Large intestine (tissue), 3 donors: ENCODE measurements around the gene ZBED6. TPM values are rescaled to one million over a fixed set of nuclear protein-coding genes. Genes with fewer than 3 reads are reported as not detected.
"Not testable (repeated sequence)": the region's sequence is repeated elsewhere in the genome, so short reads cannot be mapped to it uniquely, and the experiment has no call there.

ENCODE experiments used
- DNase-seq, 2 donors: peaks; one replicate each; pipeline versions ENCODE4 v3.0.0 to v3.0.0-alpha.2; 2013
- H3K27ac ChIP-seq: one replicate; pipeline ENCODE4 v1.5.1; 2013; ENCODE audit warnings: low read length
- H3K27me3 ChIP-seq: 2 replicates; pipeline ENCODE4 v1.6.1; 2013; ENCODE audit warnings: low read length; ENCODE audit not compliant: control insufficient read depth, insufficient read depth
- H3K36me3 ChIP-seq: 2 replicates; pipeline ENCODE4 v1.6.1; 2013; ENCODE audit warnings: low read length; ENCODE audit not compliant: control insufficient read depth, insufficient read depth
- H3K4me1 ChIP-seq: one replicate; pipeline ENCODE4 v1.6.1; 2013; ENCODE audit warnings: low read length; ENCODE audit not compliant: control insufficient read depth, insufficient read depth
- H3K4me3 ChIP-seq: one replicate; pipeline ENCODE4 v1.5.1; 2013; ENCODE audit warnings: low read length
- H3K9me3 ChIP-seq: one replicate; pipeline ENCODE4 v1.6.1; 2013; ENCODE audit warnings: mild to moderate bottlenecking, low read depth, low read length, moderate library complexity; ENCODE audit not compliant: control insufficient read depth
- WGBS: methylation state at CpG from one replicate; pipeline ENCODE4 v1.1.5; 2013; ENCODE audit warnings: low lambda C conversion rate; ENCODE audit not compliant: insufficient coverage; 5-methylcytosine and 5-hydroxymethylcytosine counted together
- polyA plus RNA-seq: library from polyadenylated mRNA; unstranded; fragments of 120-200 nt; gene quantifications from one replicate; pipeline ENCODE4 v1.2.1, GENCODE V29; 2013

ZBED6 gene
- polyA plus RNA-seq, 1 donor, result 18.6 TPM

DNA sequence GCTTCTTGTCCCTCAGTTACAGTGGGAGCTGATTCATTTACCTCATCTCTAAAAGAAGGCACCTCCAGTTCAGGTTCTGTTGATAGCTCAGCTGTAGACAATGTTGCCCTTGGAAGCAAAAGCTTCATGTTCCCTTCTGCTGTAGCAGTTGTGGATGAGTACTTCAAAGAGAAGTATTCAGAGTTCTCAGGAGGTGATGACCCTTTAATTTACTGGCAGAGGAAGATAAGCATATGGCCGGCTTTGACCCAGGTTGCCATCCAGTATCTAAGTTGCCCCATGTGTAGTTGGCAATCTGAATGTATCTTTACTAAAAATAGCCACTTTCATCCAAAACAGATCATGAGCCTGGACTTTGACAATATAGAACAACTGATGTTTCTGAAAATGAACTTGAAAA lies 4.5 kb downstream of the ZBED6 start:
- Histone ChIP-seq H3K4me3 (no peak overlapping the region), H3K4me1 (peaks cover 13% of the 10 kb centered on the region), H3K36me3 (peaks cover 39% of the 10 kb centered on the region), H3K27me3 (no peaks in the 10 kb centered on the region), H3K27ac (no peak overlapping the region), H3K9me3 (no peaks in the 10 kb centered on the region)
- WGBS, result no CpG with 5 or more reads among the region's 1 CpG
- no peak for DNase-seq

DNA sequence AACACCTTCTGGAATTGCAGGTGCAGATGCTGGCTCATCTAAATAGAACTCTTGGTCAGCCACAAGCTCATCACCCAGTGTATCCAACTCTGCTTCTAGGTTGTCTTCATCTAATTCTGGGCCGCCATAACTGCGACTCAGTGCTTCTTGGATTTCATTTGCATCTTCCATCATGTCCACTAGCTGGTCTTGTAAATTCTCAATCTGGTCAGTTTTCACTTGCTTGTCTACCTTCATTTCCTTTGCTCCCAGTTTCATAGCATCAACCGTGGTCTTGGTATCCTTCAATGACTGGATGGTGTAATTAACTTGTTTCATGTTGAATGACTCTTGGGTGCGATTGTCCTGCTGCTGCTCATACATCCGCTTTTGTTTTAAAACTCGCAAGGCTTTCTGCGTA lies 10.3 kb downstream of the ZBED6 start:
- Histone ChIP-seq H3K27ac (no peak overlapping the region), H3K27me3 (no peaks in the 10 kb centered on the region), H3K36me3 (peaks cover 40% of the 10 kb centered on the region), H3K4me1 (no peaks in the 10 kb centered on the region), H3K4me3 (no peak overlapping the region), H3K9me3 (no peaks in the 10 kb centered on the region)
- no peak for DNase-seq
- 100% methylated on average over 1 of the region's 7 CpGs for WGBS

DNA sequence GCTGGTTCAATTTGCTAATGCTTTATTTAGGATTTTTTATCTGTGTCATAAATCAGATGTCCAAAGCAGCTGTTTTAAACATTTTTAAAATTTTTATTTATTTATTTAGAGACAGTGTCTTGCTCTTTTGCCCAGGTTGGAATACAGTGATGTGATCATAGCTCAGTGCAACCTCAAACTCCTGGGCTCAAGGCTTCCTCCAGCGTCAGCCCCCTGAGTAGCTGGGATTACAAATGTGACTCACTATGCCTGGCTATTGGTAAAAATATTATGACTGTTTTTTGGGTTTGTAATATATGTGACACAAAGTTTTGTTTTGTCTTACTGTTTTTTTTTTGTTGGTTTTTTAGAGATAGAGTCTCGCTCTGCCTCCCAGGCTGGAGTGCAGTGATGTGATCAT lies 11.8 kb downstream of the ZBED6 start:
- WGBS, result no CpG with 5 or more reads among the region's 2 CpGs
- no peak for DNase-seq
- H3K27me3 ChIP-seq, result no peaks in the 10 kb centered on the region
- H3K36me3 ChIP-seq, result peaks cover 42% of the 10 kb centered on the region
- no peaks in the 10 kb centered on the region for H3K9me3 ChIP-seq
- no peaks in the 10 kb centered on the region for H3K4me1 ChIP-seq
- no peak overlapping the region for H3K27ac ChIP-seq
- H3K4me3 ChIP-seq, result no peak overlapping the region

DNA sequence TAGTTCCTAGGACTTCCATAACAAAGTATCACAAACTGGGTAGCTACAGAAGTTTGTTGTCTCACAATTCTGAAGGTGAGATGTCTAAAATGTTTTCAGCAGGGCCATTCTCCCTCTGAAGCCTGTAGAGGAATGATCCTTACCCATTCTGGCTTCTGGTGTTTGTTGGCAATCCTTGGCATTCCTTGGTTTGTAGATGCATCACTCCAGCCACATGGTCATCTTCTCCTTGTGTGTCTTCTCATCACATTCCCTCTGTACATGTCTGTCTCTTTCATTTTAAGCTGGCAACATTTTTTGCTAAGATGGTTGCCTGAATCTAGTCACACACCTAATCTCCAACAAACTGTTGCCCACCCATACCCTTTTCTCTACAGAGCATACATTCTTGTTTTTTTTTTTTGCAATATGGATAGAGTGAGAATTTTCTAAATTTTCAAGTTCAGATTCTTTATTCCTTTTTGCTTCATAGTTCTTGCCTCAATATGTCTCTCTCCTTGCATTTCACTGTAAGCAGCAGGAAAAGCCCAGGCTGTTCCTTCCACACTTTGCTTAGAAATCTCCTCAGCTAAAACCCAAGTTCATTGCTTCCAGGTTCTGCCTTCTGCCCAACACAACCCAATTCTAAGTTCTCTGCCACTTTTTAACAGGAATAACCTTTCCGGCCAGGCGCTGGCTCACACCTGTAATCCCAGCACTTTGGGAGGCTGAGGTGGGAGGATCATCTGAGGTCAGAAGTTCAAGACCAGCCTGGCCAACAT lies 18.3 kb downstream of the ZBED6 start:
- no peak overlapping the region for H3K27ac ChIP-seq
- no peaks in the 10 kb centered on the region for H3K9me3 ChIP-seq
- no peaks in the 10 kb centered on the region for H3K4me1 ChIP-seq
- peaks cover 38% of the 10 kb centered on the region for H3K36me3 ChIP-seq
- H3K27me3 ChIP-seq, result no peaks in the 10 kb centered on the region
- DNase-seq, result no peak
- no peak overlapping the region for H3K4me3 ChIP-seq
- WGBS, result no CpG with 5 or more reads among the region's 2 CpGs

DNA sequence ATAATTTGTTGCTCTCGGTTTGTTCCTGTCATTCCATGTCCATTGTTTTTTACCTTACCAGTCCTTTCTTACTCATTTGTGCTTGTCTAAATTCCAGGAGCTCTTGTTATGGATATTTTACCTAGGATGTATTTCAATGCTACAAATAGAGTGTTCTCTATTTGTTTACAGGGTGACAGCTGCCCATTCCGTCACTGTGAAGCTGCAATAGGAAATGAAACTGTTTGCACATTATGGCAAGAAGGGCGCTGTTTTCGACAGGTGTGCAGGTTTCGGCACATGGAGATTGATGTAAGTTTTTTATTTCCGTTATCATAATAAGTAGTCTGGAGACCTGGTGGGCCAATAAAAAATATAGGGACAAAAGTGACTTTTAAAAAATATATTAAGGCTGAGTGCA lies 23.0 kb downstream of the ZBED6 start:
- peaks cover 70% of the 10 kb centered on the region for H3K36me3 ChIP-seq
- no peaks in the 10 kb centered on the region for H3K4me1 ChIP-seq
- no peaks in the 10 kb centered on the region for H3K9me3 ChIP-seq
- H3K4me3 ChIP-seq, result no peak overlapping the region
- no CpG with 5 or more reads among the region's 6 CpGs for WGBS
- no peak for DNase-seq
- no peak overlapping the region for H3K27ac ChIP-seq
- no peaks in the 10 kb centered on the region for H3K27me3 ChIP-seq

DNA sequence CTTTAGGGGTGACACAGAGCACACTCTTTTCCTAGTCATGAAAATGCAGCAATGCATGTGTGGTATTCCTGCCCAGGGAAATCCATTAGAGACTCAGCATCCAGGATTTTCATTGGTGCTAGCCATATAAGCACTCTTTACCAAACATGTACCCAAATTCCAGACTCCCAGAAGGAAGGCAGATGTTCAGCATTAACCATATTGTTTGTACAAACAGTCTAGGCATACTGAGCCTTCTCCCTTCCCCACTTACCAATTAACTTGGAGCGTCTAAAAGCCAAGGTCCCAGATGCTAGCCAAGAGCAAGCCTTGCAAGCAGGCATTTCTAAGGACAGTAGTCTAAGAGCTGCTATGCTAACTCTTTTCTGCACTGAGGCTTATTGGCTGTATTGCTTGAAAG lies 27.9 kb downstream of the ZBED6 start:
- Histone ChIP-seq H3K4me1 (no peaks in the 10 kb centered on the region), H3K27ac (no peak overlapping the region), H3K36me3 (peaks cover 63% of the 10 kb centered on the region), H3K27me3 (no peaks in the 10 kb centered on the region), H3K9me3 (no peaks in the 10 kb centered on the region), H3K4me3 (no peak overlapping the region)
- DNase-seq, result no peak
- WGBS, result no CpG with 5 or more reads among the region's 1 CpG

DNA sequence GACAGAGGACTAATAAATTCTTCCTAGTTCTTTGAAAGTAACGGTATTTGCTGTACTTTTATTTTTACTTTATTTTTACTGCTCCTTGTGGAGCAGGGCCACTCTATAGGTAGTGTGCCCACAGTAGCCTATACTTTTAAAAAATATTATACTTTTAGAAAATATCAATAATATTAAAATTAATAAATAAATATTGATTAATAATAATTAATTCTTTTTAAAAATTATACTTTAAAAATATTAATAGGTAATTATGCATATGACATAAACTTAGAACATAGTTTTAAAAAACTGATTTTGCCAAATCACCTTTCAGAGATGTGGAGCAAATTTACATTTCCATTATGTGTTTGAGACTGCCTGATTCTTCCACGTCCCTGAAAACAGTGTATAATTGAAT lies 30.8 kb downstream of the ZBED6 start:
- no peaks in the 10 kb centered on the region for H3K9me3 ChIP-seq
- H3K4me3 ChIP-seq, result no peak overlapping the region
- WGBS, result 90% methylated on average over 1 of the region's 2 CpGs
- peaks cover 64% of the 10 kb centered on the region for H3K36me3 ChIP-seq
- no peaks in the 10 kb centered on the region for H3K27me3 ChIP-seq
- H3K4me1 ChIP-seq, result no peaks in the 10 kb centered on the region
- no peak for DNase-seq
- no peak overlapping the region for H3K27ac ChIP-seq

DNA sequence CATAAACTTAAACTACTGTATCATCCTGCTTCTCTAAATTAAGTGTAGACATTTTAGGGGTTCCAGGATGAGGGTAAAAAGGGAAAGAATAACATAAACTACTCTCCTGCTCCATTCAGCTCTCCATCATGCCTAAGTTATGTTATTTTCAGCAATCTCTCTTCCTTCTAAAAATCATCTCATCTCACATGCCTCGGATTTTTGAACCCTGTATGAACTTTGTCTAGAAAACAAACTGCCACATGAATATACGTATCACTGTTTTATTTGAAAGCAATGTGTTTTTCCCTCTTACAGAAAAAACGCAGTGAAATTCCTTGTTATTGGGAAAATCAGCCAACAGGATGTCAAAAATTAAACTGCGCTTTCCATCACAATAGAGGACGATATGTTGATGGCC lies 32.6 kb downstream of the ZBED6 start:
- Histone ChIP-seq H3K27me3 (no peaks in the 10 kb centered on the region), H3K4me3 (no peak overlapping the region), H3K4me1 (no peaks in the 10 kb centered on the region), H3K27ac (no peak overlapping the region), H3K9me3 (no peaks in the 10 kb centered on the region), H3K36me3 (peaks cover 56% of the 10 kb centered on the region)
- no CpG with 5 or more reads among the region's 5 CpGs for WGBS
- DNase-seq, result no peak

DNA sequence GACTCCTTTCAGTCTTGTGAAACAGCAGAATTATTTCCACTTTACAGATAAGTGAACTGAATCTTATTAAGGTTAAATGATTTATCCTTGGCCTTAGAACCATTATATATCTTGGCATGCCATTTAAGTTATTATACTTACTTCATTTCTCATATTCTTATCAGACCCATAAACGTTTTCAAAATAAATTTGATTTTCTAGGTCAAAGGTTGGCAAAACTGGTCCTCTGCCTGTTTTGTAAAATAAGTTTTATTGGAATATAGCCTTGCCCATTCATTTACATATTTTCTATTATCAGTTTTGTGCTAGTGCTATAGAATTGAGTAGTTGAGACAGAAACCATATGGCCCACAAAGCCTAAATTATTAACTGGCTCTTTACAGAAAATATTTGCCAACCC lies 33.1 kb downstream of the ZBED6 start:
- H3K4me1 ChIP-seq, result no peaks in the 10 kb centered on the region
- no peak overlapping the region for H3K4me3 ChIP-seq
- H3K27ac ChIP-seq, result no peak overlapping the region
- no peaks in the 10 kb centered on the region for H3K9me3 ChIP-seq
- H3K36me3 ChIP-seq, result peaks cover 51% of the 10 kb centered on the region
- no peak for DNase-seq
- H3K27me3 ChIP-seq, result no peaks in the 10 kb centered on the region
- 71% methylated on average over 1 of the region's 1 CpG for WGBS

DNA sequence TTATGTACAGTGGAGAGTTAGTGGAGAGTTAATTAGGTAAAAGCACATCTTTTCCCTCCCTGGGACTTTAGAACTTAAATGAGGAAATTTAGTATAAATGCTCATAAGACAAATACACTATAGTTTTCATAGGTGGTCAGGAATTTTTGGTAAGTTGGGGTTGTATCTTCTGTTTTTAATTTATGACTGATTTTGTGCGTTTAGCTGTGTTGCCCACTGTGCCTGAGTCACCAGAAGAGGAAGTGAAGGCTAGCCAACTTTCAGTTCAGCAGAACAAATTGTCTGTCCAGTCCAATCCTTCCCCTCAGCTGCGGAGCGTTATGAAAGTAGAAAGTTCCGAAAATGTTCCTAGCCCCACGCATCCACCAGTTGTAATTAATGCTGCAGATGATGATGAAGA lies 33.8 kb downstream of the ZBED6 start:
- H3K27me3 ChIP-seq, H3K4me1 ChIP-seq, H3K9me3 ChIP-seq, H3K4me3 ChIP-seq, DNase-seq, H3K27ac ChIP-seq: not testable (repeated sequence)
- peaks cover 54% of the 10 kb centered on the region for H3K36me3 ChIP-seq
- no CpG with 5 or more reads among the region's 5 CpGs for WGBS

DNA sequence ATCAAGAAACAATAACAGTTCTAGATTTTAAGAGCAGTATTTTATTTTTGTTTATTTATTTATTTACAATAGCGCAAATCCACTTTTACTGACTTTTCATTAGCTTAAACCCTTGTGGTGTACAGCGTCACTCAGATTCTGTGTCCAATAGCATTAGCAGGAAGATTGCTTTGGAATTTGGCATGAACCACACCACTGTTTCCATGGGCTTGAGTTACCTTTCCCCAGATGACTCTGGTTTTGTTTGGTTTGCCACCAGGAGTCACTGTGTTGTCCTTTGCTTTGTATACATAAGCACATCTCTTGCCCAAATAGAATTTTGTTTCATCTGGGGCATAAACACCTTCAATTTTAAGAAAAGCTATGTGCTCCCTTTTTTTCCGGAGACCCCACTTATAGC lies 40.1 kb downstream of the ZBED6 start:
- Histone ChIP-seq H3K9me3 (peaks cover under 1% of the 10 kb centered on the region), H3K4me1 (no peaks in the 10 kb centered on the region), H3K27me3 (no peaks in the 10 kb centered on the region), H3K36me3 (peaks cover 73% of the 10 kb centered on the region), H3K27ac (no peak overlapping the region), H3K4me3 (no peak overlapping the region)
- no CpG with 5 or more reads among the region's 3 CpGs for WGBS
- DNase-seq, result no peak
